Fibroblast of lung (primary cell): ENCODE data around the gene KLF4.

Source experiments
- EZH2 ChIP-seq: IDR thresholded peaks from 2 replicates; pipeline ENCODE4 v1.5.1; 2012; ENCODE audit warnings: low read length, control low read depth, mild to moderate bottlenecking; ENCODE audit errors: missing control alignments
- TF ChIP-seq, protein P1 (sequence below), 2 donors: IDR thresholded peaks in 1 of 2; conservative IDR thresholded peaks in 1 of 2; 1 replicate in 1 of 2; 2 replicates in 1 of 2; pipeline ENCODE4 v1.5.1; 2011 to 2012; ENCODE audit warnings: low read length in 2 of 2, control low read depth in 1 of 2, inconsistent platforms in 1 of 2, low read depth in 1 of 2, mild to moderate bottlenecking in 1 of 2

DNA sequence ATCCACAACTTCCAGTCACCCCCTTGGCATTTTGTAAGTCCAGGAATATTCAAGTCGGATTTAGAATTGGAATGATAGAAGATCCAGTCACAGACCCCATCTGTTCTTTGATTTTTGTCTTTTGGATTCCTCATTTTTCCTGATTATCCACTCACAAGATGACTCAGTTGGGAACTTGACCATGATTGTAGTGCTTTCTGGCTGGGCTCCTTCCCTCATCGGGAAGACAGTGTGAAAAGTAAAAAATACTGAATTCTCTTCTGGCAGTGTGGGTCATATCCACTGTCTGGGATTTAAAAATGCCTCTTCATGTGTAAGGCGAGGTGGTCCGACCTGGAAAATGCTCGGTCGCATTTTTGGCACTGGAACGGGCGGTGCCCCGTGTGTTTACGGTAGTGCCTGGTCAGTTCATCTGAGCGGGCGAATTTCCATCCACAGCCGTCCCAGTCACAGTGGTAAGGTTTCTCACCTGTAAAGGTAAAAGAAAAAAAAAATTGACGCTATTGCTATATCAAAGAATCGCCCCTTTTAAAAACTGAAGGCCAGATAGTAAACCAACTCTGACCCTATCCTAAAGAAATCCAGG, 4.0 kb downstream of the KLF4 start:
- TF ChIP-seq, protein P1, sequence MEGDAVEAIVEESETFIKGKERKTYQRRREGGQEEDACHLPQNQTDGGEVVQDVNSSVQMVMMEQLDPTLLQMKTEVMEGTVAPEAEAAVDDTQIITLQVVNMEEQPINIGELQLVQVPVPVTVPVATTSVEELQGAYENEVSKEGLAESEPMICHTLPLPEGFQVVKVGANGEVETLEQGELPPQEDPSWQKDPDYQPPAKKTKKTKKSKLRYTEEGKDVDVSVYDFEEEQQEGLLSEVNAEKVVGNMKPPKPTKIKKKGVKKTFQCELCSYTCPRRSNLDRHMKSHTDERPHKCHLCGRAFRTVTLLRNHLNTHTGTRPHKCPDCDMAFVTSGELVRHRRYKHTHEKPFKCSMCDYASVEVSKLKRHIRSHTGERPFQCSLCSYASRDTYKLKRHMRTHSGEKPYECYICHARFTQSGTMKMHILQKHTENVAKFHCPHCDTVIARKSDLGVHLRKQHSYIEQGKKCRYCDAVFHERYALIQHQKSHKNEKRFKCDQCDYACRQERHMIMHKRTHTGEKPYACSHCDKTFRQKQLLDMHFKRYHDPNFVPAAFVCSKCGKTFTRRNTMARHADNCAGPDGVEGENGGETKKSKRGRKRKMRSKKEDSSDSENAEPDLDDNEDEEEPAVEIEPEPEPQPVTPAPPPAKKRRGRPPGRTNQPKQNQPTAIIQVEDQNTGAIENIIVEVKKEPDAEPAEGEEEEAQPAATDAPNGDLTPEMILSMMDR (conservative IDR thresholded peaks at IDR 0.05 in 1 of 2, IDR thresholded peaks at IDR 0.05 in 1 of 2; ENCODE audit: low read depth in 1 of 2, low read length in 2 of 2), result no peak
- no peak for TF ChIP-seq EZH2
